GM12875 (cell line): Measurements from ENCODE around the gene TMOD3.

Experiments used
- H3K4me3 ChIP-seq: one replicate; pipeline ENCODE4 v1.5.1; 2011; ENCODE audit warnings: low read depth, low read length, control low read depth
- TF ChIP-seq, protein P1 (sequence below): IDR thresholded peaks from 2 replicates; pipeline ENCODE4 v1.5.1; 2011; ENCODE audit warnings: low read depth, mild to moderate bottlenecking, control low read depth, inconsistent platforms, low read length, moderate library complexity, borderline replicate concordance; ENCODE audit not compliant: insufficient read depth

The TMOD3 gene

DNA sequence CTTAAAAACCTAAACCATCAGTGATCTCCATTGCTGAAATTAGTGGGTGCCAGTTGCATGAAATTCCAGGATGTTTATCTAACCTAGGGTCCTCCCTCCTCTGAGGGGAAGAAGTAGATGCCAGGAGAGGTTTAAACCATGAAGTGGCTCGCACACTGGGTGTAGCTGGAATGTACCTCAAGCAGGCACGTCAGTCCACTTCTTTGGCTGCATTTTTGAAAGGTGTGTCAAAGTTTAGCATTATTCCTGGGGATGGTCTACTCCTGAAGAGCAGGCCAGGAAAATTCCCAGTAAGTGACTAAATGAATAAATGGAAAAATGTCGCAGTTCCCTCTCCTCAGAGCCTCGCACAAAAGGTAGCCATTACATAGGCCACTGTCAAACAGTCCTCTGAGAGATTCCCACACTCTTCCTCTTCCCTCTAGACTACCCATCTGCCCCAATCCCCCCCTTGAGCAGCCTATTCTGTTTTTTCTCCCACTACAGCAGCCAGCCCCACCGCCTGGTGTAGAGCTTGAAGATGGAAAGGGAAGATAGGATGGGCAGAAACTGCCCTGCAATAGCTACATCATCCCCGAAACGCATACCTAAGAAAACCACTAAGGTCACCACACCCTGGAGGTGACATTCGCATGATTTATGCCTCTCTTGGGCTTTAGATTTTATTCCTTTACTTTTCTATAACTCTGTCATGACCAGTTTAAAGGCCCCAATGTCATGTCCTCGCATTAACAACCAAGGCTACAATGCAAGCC is 655 bp upstream of the TMOD3 start:
- TF ChIP-seq, protein P1, sequence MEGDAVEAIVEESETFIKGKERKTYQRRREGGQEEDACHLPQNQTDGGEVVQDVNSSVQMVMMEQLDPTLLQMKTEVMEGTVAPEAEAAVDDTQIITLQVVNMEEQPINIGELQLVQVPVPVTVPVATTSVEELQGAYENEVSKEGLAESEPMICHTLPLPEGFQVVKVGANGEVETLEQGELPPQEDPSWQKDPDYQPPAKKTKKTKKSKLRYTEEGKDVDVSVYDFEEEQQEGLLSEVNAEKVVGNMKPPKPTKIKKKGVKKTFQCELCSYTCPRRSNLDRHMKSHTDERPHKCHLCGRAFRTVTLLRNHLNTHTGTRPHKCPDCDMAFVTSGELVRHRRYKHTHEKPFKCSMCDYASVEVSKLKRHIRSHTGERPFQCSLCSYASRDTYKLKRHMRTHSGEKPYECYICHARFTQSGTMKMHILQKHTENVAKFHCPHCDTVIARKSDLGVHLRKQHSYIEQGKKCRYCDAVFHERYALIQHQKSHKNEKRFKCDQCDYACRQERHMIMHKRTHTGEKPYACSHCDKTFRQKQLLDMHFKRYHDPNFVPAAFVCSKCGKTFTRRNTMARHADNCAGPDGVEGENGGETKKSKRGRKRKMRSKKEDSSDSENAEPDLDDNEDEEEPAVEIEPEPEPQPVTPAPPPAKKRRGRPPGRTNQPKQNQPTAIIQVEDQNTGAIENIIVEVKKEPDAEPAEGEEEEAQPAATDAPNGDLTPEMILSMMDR: no peak
- no peak overlapping the region for H3K4me3 ChIP-seq

DNA sequence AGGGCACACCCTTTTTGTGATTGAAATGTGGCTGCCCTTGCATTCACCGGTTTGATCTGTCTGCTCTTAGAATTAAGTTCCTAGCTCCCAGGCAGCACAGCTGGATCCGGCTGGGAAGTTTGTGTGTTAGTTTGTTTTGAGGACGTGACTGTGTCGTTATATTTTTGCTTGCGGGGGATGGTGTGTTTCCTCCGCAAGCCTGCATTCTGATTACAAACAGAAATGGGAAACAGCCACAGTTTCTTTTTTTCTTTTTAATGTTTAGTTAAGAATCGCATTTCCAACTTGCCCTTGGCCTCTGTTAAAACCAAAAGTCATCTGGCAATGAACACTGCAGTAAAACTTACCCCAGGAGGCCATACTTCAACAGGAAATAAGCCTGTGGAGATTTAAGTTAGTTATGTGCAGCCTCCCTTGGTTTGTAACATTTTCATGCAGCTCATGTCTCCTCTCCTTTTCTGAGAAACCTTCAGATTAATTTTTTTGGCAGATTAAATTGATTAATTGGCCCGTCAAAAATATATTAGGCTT is 888 bp downstream of the TMOD3 start:
- TF ChIP-seq, protein P1: no peak
- peak overlapping the region; percentile 96 for H3K4me3 ChIP-seq

GRCh38 chr15:51833772-51834171 is 4.3 kb downstream of the TMOD3 start:
- H3K4me3 ChIP-seq: no peak overlapping the region
- TF ChIP-seq, protein P1: no peak

DNA sequence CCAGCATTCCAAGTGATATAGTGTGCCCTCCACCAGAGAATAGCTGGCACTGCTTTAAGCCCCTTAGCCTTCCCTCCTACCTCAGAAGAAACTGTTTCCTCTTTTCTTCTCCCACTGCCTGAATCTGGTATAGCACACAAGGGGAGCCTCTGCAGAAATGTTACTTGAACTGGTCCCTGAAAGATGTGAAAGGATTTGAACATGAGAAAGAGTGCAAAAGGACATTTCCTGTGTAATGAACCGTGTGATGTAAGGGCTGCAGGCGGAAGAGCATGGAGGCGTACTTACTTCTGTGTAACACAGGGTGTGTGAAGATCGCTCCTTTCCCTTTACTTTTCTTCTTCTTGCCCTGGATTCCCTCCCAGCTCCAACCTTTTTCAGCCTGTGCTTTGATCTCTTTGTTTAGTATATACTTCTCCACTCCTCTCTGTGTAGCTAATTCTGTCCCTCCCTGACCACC is 8.4 kb downstream of the TMOD3 start:
- TF ChIP-seq, protein P1: no peak
- H3K4me3 ChIP-seq: no peak overlapping the region

DNA sequence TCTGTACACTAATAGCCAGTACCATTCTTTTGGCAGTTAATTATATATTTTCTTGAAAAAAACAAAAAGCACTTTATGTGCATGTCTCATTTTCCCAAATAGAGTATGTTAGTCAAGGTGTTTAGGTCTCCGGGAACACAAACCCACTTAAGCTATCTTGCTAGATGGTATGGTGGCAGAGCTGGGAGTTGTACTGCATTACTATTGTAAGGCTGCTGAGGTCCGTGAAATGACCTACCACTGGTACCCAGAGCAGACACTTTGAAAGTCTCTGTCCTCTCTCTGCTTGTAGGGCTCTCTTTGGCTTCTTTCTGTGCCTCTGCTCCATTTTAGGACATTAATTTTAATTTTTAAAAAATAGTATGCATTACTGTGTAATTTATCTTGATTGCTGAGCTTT is 8.8 kb downstream of the TMOD3 start:
- TF ChIP-seq, protein P1: no peak
- no peak overlapping the region for H3K4me3 ChIP-seq

- TF ChIP-seq, protein P1: no peak
These were observed 11.2 kb downstream of the TMOD3 start for GRCh38 chr15:51840692-51841091.

More at GRCh38 chr15:51840692-51841091, 11.2 kb downstream of the TMOD3 start:
- no peak overlapping the region for H3K4me3 ChIP-seq
